Liver (tissue), 9 donors: ENCODE data around the gene PIH1D2. TPM values are rescaled to one million over a fixed set of nuclear protein-coding genes. Genes with fewer than 3 reads are reported as not detected.

Source experiments
- DNase-seq: peaks from one replicate; pipeline ENCODE4 v3.0.0-alpha.2; 2017; ENCODE audit warnings: low spot score
- H3K27ac ChIP-seq, 2 donors: one replicate each; pipeline ENCODE4 v1.7.0; 2013; ENCODE audit warnings: inconsistent platforms in 2 of 2, low read length in 2 of 2, control low read depth in 1 of 2, low read depth in 1 of 2, mild to moderate bottlenecking in 1 of 2
- H3K27me3 ChIP-seq, 4 donors: one replicate each; pipeline versions ENCODE4 v1.6.1 to v1.7.0; 2013; ENCODE audit warnings: low read length in 3 of 4, inconsistent platforms in 1 of 4, mild to moderate bottlenecking in 1 of 4, moderate library complexity in 1 of 4; ENCODE audit not compliant: control insufficient read depth in 4 of 4, insufficient read depth in 4 of 4
- H3K36me3 ChIP-seq, 4 donors: one replicate each; pipeline versions ENCODE4 v1.6.1 to v1.7.0; 2013; ENCODE audit warnings: low read length in 3 of 4, mild to moderate bottlenecking in 3 of 4, low read depth in 1 of 4, moderate library complexity in 1 of 4; ENCODE audit not compliant: control insufficient read depth in 4 of 4, insufficient read depth in 3 of 4
- H3K4me1 ChIP-seq, 4 donors: one replicate each; pipeline versions ENCODE4 v1.6.1 to v1.7.0; 2013; ENCODE audit warnings: low read length in 3 of 4, mild to moderate bottlenecking in 3 of 4, moderate library complexity in 1 of 4; ENCODE audit not compliant: control insufficient read depth in 4 of 4, insufficient read depth in 4 of 4
- H3K4me3 ChIP-seq, 3 donors: one replicate each; pipeline versions ENCODE4 v1.6.1 to v1.7.0; 2013; ENCODE audit warnings: low read length in 3 of 3, control low read depth in 1 of 3, low read depth in 1 of 3, mild to moderate bottlenecking in 1 of 3
- H3K9ac ChIP-seq, 2 donors: one replicate each; pipeline ENCODE4 v1.7.0; 2013; ENCODE audit warnings: low read length in 2 of 2, mild to moderate bottlenecking in 2 of 2, moderate library complexity in 2 of 2, control low read depth in 1 of 2, low read depth in 1 of 2
- H3K9me3 ChIP-seq, 4 donors: one replicate each; pipeline versions ENCODE4 v1.6.1 to v1.7.0; 2013; ENCODE audit warnings: low read length in 3 of 4; ENCODE audit not compliant: control insufficient read depth in 4 of 4
- ATF3 ChIP-seq: IDR thresholded peaks from 2 replicates; pipeline ENCODE4 v1.6.1; 2016; ENCODE audit warnings: antibody characterized with exemption
- EGR1 ChIP-seq, 2 donors: IDR thresholded peaks; 2 replicates each; pipeline ENCODE4 v1.6.1; 2016 to 2018; ENCODE audit warnings: antibody characterized with exemption in 2 of 2, low read depth in 2 of 2
- FOXA1 ChIP-seq: IDR thresholded peaks from 2 replicates; pipeline ENCODE4 v1.6.1; 2016; ENCODE audit warnings: antibody characterized with exemption
- FOXA2 ChIP-seq: IDR thresholded peaks from 2 replicates; pipeline ENCODE4 v1.6.1; 2016; ENCODE audit warnings: antibody characterized with exemption
- GABPA ChIP-seq, 2 donors: IDR thresholded peaks in 1 of 2; conservative IDR thresholded peaks in 1 of 2; 2 replicates each; pipeline ENCODE4 v1.6.1; 2016; ENCODE audit warnings: antibody characterized with exemption in 2 of 2, mild to moderate bottlenecking in 1 of 2, moderate library complexity in 1 of 2
- HNF4A ChIP-seq, 2 donors: conservative IDR thresholded peaks; 2 replicates each; pipeline ENCODE4 v1.6.1; 2016; ENCODE audit warnings: antibody characterized with exemption in 2 of 2, mild to moderate bottlenecking in 2 of 2
- HNF4G ChIP-seq: IDR thresholded peaks from 2 replicates; pipeline ENCODE4 v1.6.1; 2016; ENCODE audit warnings: antibody characterized with exemption
- JUND ChIP-seq, 2 donors: IDR thresholded peaks; 2 replicates each; pipeline ENCODE4 v1.6.1; 2016; ENCODE audit warnings: antibody characterized with exemption in 2 of 2
- NR2F2 ChIP-seq: IDR thresholded peaks from 2 replicates; pipeline ENCODE4 v1.6.1; 2016; ENCODE audit warnings: antibody characterized with exemption
- RAD21 ChIP-seq, 2 donors: IDR thresholded peaks; 2 replicates each; pipeline ENCODE4 v1.6.1; 2016; ENCODE audit warnings: antibody characterized with exemption in 2 of 2, mild to moderate bottlenecking in 2 of 2
- REST ChIP-seq: IDR thresholded peaks from 2 replicates; pipeline ENCODE4 v1.6.1; 2016; ENCODE audit warnings: antibody characterized with exemption, mild to moderate bottlenecking
- RXRA ChIP-seq, 2 donors: IDR thresholded peaks; 2 replicates each; pipeline ENCODE4 v1.6.1; 2017 to 2018; ENCODE audit warnings: antibody characterized with exemption in 2 of 2, mild to moderate bottlenecking in 1 of 2
- SP1 ChIP-seq: IDR thresholded peaks from 2 replicates; pipeline ENCODE4 v1.6.1; 2018; ENCODE audit warnings: antibody characterized with exemption, mild to moderate bottlenecking
- TAF1 ChIP-seq: conservative IDR thresholded peaks from 2 replicates; pipeline ENCODE4 v1.6.1; 2016; ENCODE audit warnings: antibody characterized with exemption, mild to moderate bottlenecking
- YY1 ChIP-seq: IDR thresholded peaks from 2 replicates; pipeline ENCODE4 v1.6.1; 2016; ENCODE audit warnings: antibody characterized with exemption, mild to moderate bottlenecking
- WGBS: extraction: QIAGEN DNeasy Blood & Tissue Kit; methylation state at CpG from one replicate; pipeline ENCODE4 v1.1.7; 2013; 5-methylcytosine and 5-hydroxymethylcytosine counted together
- polyA plus RNA-seq, 2 donors: library from polyadenylated mRNA; stranded (reverse) in 1 of 2; unstranded in 1 of 2; fragments of 200-250 nt in 1 of 2; fragments of >200 nt in 1 of 2; fragmentation: Nextera tagmentation in 1 of 2; extraction: Ambion mirVana in 1 of 2; gene quantifications; one replicate each; pipeline versions ENCODE4 v1.2.1 to v1.2.3, GENCODE V29; 2013 to 2015
- total RNA-seq, 2 donors: library from RNA; depleted of rRNA; stranded (reverse); fragments of >200 nt; gene quantifications; one replicate each; pipeline ENCODE4 v1.2.3, GENCODE V29; 2014
- TF ChIP-seq, protein P1 (sequence below): IDR thresholded peaks from 2 replicates; pipeline ENCODE4 v1.6.1; 2016; ENCODE audit warnings: antibody characterized with exemption
- TF ChIP-seq, protein P2 (sequence below): IDR thresholded peaks from 2 replicates; pipeline ENCODE4 v1.6.1; 2016; ENCODE audit warnings: antibody characterized with exemption
- TF ChIP-seq, protein P3 (sequence below): fragments of 150-350 bp; IDR thresholded peaks from 2 replicates; pipeline ENCODE4 v1.5.1; 2017; ENCODE audit warnings: improper control_type of control experiment, low read depth, low read length; ENCODE audit not compliant: missing input control
- donor health status: healthy.
- donor health status: healthy.
- donor health status: healthy.
- donor health status: healthy.
- donor health status: healthy.

The PIH1D2 gene
- total and polyA plus RNA-seq, 4 donors = 0.25 to 0.52 (median 0.43) TPM

DNA sequence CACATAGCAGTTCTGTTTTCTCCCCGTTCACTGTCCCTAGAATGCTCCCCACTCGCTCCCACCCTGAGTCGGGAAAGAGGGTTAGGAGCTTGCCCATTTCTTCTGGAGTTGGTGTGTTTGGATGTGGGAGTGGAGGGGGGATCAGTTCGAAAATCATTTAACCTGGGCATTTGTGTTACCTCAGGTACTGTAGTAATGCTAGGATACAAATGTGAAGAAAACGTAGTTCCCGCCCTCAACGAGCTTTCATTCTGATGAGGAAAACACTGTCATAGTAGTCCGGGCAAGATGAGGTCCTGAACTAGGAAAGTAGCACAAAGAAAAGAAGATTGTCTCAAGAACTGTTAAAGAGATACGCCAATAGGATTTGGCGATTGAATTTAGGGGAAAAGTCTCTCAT lies 13.4 kb upstream of the PIH1D2 start:
- peak; percentile 16 for TF ChIP-seq REST
- TF ChIP-seq ATF3 = no peak
- Histone ChIP-seq H3K4me3 (peak overlapping the region; percentile 70 to 99 (median 80)), H3K9ac (peak overlapping the region; percentile 89 to 97), H3K4me1 (peaks cover 3 to 26% (median 21%) of the 10 kb centered on the region in 4 donors), H3K9me3 (no peaks in the 10 kb centered on the region), H3K27ac (peak overlapping the region in 1 of 2 donors; percentile 50), H3K27me3 (no peaks in the 10 kb centered on the region), H3K36me3 (peaks cover 10 to 52% (median 44%) of the 10 kb centered on the region in 4 donors)
- 16% methylated on average over 10 of the region's 10 CpGs for WGBS
- no peak for DNase-seq

DNA sequence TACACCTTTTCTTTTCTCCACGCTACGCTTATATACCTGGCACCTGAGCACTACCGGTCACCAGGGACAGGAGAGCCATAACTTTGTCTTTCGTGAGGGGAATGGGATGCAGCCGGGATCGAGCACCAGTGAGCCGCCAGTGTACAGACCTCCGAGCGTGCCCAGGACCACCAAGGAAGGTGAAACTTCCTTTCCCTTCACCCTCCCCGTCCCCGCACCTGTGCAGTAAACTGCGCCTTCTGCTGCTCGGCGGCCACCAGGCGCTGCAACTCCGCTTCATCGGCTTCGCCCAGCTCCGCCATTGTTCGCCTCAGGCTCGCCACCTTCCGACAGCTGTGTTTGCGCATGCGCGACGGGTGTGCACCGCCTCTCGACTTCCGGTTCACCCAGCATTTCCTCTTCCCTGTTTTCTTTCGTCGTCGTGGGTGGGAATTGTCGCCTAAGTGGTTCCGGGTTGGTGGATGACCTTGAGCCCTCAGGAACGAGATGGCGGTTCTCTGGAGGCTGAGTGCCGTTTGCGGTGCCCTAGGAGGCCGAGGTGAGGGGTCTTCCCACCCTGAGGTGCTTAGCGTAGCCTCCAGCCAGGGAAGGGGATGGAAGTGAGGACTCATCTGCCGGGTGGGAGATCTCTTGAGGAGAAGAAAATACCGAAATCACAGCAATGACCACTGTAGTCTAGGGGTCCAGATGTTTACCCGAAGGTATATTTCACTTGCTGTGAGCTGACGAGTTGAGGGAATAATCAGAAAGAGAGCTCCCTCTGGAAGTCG lies 12.8 kb upstream of the PIH1D2 start, which contains the start of the genes SDHD and TIMM8B:
SDHD (plus strand) TSS at position 452 of the 770 bp plus-strand sequence; CDS start at position 487, 35 bp downstream.
TIMM8B (minus strand) TSS at position 335 of the 770 bp plus-strand sequence; CDS start at position 302, 33 bp downstream.
- Histone ChIP-seq H3K36me3 (peaks cover 10 to 54% (median 45%) of the 10 kb centered on the region in 4 donors), H3K27me3 (no peaks in the 10 kb centered on the region), H3K27ac (peak within 1 kb of the TSS; percentile 50 to 58), H3K4me3 (peak within 1 kb of the TSS; percentile 70 to 99 (median 80)), H3K9ac (peak within 1 kb of the TSS; percentile 89 to 97), H3K9me3 (no peaks in the 10 kb centered on the region), H3K4me1 (peaks cover 3 to 26% (median 21%) of the 10 kb centered on the region in 4 donors)
- TF ChIP-seq TAF1 (no peak), HNF4A (conservative IDR thresholded peaks at IDR 0.05) (peak; percentile 29 to 33), RAD21 (IDR thresholded peaks at IDR 0.05) (peak; percentile 33 to 60), FOXA1 (no peak), HNF4G (no peak), ATF3 (no peak), JUND (IDR thresholded peaks at IDR 0.05) (no peak), REST (peak; percentile 36), FOXA2 (peak; percentile 20), SP1 (peak; percentile 37), NR2F2 (peak; percentile 61), YY1 (peak; percentile 98), GABPA (IDR thresholded peaks at IDR 0.05 in 1 of 2, conservative IDR thresholded peaks at IDR 0.05 in 1 of 2) (peak; percentile 97 to 100), RXRA (IDR thresholded peaks at IDR 0.05) (peak; percentile 51 to 53), EGR1 (IDR thresholded peaks at IDR 0.05; ENCODE audit: low read depth in 2 of 2) (no peak)
- TF ChIP-seq, protein P1, sequence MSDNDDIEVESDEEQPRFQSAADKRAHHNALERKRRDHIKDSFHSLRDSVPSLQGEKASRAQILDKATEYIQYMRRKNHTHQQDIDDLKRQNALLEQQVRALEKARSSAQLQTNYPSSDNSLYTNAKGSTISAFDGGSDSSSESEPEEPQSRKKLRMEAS = peak; percentile 78
- TF ChIP-seq, protein P2, sequence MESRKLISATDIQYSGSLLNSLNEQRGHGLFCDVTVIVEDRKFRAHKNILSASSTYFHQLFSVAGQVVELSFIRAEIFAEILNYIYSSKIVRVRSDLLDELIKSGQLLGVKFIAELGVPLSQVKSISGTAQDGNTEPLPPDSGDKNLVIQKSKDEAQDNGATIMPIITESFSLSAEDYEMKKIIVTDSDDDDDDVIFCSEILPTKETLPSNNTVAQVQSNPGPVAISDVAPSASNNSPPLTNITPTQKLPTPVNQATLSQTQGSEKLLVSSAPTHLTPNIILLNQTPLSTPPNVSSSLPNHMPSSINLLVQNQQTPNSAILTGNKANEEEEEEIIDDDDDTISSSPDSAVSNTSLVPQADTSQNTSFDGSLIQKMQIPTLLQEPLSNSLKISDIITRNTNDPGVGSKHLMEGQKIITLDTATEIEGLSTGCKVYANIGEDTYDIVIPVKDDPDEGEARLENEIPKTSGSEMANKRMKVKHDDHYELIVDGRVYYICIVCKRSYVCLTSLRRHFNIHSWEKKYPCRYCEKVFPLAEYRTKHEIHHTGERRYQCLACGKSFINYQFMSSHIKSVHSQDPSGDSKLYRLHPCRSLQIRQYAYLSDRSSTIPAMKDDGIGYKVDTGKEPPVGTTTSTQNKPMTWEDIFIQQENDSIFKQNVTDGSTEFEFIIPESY = no peak
- TF ChIP-seq, protein P3, sequence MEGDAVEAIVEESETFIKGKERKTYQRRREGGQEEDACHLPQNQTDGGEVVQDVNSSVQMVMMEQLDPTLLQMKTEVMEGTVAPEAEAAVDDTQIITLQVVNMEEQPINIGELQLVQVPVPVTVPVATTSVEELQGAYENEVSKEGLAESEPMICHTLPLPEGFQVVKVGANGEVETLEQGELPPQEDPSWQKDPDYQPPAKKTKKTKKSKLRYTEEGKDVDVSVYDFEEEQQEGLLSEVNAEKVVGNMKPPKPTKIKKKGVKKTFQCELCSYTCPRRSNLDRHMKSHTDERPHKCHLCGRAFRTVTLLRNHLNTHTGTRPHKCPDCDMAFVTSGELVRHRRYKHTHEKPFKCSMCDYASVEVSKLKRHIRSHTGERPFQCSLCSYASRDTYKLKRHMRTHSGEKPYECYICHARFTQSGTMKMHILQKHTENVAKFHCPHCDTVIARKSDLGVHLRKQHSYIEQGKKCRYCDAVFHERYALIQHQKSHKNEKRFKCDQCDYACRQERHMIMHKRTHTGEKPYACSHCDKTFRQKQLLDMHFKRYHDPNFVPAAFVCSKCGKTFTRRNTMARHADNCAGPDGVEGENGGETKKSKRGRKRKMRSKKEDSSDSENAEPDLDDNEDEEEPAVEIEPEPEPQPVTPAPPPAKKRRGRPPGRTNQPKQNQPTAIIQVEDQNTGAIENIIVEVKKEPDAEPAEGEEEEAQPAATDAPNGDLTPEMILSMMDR = peak; percentile 5
- under 1% methylated on average over 45 of the region's 45 CpGs for WGBS
- DNase-seq = peak; percentile 92
